ENCODE measurements around the gene MTUS2.

The MTUS2 gene

DNA sequence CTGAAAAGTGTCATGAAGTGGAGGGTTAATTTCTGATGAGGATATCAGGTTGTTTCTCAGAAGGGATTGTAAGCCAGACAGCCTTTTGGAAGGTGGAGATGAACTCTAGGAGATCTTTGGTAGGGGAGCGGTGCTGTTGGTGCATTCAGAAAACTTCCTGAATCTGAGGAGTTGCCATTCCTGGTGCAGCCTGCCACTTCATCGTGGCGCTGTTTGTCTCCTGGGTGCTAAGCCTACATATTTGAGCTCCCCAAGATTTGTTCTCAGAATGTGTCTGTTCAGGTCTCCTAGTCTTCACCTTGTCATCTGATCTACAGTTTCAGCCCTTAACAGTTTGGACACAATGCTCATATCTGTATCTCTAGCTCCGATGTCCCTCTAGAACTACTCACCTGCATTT is 285.6 kb downstream of the MTUS2 start:
- no peaks in the 10 kb centered on the region for H3K9me3 ChIP-seq (replicated peaks; ENCODE audit: insufficient read depth, low read length)
- H3K4me1 ChIP-seq (ENCODE audit: low read length): no peaks in the 10 kb centered on the region
- H3F3A ChIP-seq (ENCODE audit: insufficient read depth, low read length): no peaks in the 10 kb centered on the region
- no peak overlapping the region for H3K27ac ChIP-seq (ENCODE audit: low read length)
- no peak for DNase-seq
- no peaks in the 10 kb centered on the region for H3K9me2 ChIP-seq (replicated peaks; ENCODE audit: insufficient read depth, low read length)
- no peak overlapping the region for H2AFZ ChIP-seq (ENCODE audit: low read length)
- no peaks in the 10 kb centered on the region for H3K36me3 ChIP-seq (replicated peaks; ENCODE audit: insufficient read depth, low read length)
- H3K4me2 ChIP-seq (ENCODE audit: low read depth, low read length): no peak overlapping the region
- H3K9ac ChIP-seq (ENCODE audit: low read length): no peak overlapping the region
- no peak overlapping the region for H3K4me3 ChIP-seq (ENCODE audit: low read length)
- no peaks in the 10 kb centered on the region for H3K27me3 ChIP-seq (replicated peaks; ENCODE audit: insufficient read depth, low read length)
- TF ChIP-seq, protein P1, sequence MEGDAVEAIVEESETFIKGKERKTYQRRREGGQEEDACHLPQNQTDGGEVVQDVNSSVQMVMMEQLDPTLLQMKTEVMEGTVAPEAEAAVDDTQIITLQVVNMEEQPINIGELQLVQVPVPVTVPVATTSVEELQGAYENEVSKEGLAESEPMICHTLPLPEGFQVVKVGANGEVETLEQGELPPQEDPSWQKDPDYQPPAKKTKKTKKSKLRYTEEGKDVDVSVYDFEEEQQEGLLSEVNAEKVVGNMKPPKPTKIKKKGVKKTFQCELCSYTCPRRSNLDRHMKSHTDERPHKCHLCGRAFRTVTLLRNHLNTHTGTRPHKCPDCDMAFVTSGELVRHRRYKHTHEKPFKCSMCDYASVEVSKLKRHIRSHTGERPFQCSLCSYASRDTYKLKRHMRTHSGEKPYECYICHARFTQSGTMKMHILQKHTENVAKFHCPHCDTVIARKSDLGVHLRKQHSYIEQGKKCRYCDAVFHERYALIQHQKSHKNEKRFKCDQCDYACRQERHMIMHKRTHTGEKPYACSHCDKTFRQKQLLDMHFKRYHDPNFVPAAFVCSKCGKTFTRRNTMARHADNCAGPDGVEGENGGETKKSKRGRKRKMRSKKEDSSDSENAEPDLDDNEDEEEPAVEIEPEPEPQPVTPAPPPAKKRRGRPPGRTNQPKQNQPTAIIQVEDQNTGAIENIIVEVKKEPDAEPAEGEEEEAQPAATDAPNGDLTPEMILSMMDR (IDR thresholded peaks at IDR 0.05; ENCODE audit: low read length): no peak
- TF ChIP-seq EZH2phosphoT487 (IDR thresholded peaks at IDR 0.05; ENCODE audit: low read length) (no peak), EZH2 (optimal IDR thresholded peaks at IDR 0.05; ENCODE audit: low read depth, low read length) (no peak)
- no peaks in the 10 kb centered on the region for H4K20me1 ChIP-seq (ENCODE audit: insufficient read depth, low read length)
- H3K79me2 ChIP-seq (ENCODE audit: low read length): no peaks in the 10 kb centered on the region

DNA sequence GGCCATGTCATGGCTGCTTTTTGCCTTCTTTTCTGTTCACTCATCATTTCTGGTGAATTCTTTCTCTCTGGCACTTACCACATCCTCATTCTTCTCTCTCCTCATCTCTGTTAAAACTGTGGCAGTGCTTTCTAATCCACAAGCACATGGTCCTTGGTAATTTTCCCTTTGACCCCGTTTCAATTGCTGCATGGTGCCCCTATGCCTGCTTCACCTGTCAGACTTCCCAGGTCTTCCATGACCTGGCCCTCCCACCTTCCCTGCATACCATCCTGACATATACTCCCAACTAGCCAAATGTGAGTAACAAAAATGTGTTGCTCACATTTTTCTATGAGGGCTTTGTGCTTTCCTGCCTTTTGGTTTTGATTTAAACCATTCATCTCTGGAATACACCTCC is 286.5 kb downstream of the MTUS2 start:
- no peak for DNase-seq
- Histone ChIP-seq H3F3A (ENCODE audit: insufficient read depth, low read length) (no peaks in the 10 kb centered on the region), H4K20me1 (ENCODE audit: insufficient read depth, low read length) (no peaks in the 10 kb centered on the region), H3K27ac (ENCODE audit: low read length) (no peak overlapping the region), H3K4me2 (ENCODE audit: low read depth, low read length) (no peak overlapping the region), H2AFZ (ENCODE audit: low read length) (no peak overlapping the region), H3K9ac (ENCODE audit: low read length) (no peak overlapping the region), H3K36me3 (replicated peaks; ENCODE audit: insufficient read depth, low read length) (no peaks in the 10 kb centered on the region), H3K4me1 (ENCODE audit: low read length) (no peaks in the 10 kb centered on the region), H3K4me3 (ENCODE audit: low read length) (no peak overlapping the region), H3K27me3 (replicated peaks; ENCODE audit: insufficient read depth, low read length) (no peaks in the 10 kb centered on the region), H3K79me2 (ENCODE audit: low read length) (no peaks in the 10 kb centered on the region), H3K9me3 (replicated peaks; ENCODE audit: insufficient read depth, low read length) (no peaks in the 10 kb centered on the region), H3K9me2 (replicated peaks; ENCODE audit: insufficient read depth, low read length) (no peaks in the 10 kb centered on the region)
- no peak for TF ChIP-seq EZH2phosphoT487 (IDR thresholded peaks at IDR 0.05; ENCODE audit: low read length)
- TF ChIP-seq, protein P1 (IDR thresholded peaks at IDR 0.05; ENCODE audit: low read length): no peak
- TF ChIP-seq EZH2 (optimal IDR thresholded peaks at IDR 0.05; ENCODE audit: low read depth, low read length): no peak

DNA sequence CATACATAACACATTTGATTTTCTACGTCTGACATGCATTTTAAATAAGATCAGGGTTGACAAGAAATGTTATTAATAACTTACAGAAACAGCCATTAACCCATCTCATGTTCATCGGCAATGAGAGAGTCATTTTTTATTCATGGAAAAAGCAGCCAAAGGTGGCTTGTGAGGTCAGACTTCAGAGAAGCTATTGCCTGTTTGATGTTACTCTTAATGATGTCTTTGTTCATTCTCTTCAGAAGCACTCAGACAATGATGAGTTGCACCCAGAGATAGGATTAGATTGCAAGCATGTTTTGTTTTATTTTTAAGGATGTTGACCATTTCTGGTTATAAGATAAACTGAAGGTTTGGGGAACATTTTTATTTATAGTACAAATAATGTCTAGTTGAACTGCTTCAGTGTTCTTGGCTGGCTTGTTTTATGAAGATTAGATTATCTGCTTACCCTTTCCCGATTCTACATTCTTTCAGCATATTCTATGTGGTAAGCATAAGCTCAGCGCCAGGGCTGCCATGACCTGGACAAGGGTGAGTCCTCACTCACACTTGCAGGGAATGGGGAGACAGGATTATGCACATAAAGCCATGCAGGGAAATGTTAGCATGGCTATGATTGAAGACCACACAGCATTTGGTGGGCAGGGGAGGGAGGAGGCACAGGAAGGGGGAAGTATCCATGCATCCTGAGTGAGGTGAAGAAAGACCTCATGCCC is 288.1 kb downstream of the MTUS2 start:
- H3K9me3 ChIP-seq (replicated peaks; ENCODE audit: insufficient read depth, low read length): no peaks in the 10 kb centered on the region
- H3K79me2 ChIP-seq (ENCODE audit: low read length): no peaks in the 10 kb centered on the region
- H3K9me2 ChIP-seq (replicated peaks; ENCODE audit: insufficient read depth, low read length): no peaks in the 10 kb centered on the region
- no peaks in the 10 kb centered on the region for H3K36me3 ChIP-seq (replicated peaks; ENCODE audit: insufficient read depth, low read length)
- no peaks in the 10 kb centered on the region for H3F3A ChIP-seq (ENCODE audit: insufficient read depth, low read length)
- H3K27me3 ChIP-seq (replicated peaks; ENCODE audit: insufficient read depth, low read length): no peaks in the 10 kb centered on the region
- H2AFZ ChIP-seq (ENCODE audit: low read length): no peak overlapping the region
- no peak overlapping the region for H3K4me3 ChIP-seq (ENCODE audit: low read length)
- no peak overlapping the region for H3K9ac ChIP-seq (ENCODE audit: low read length)
- H3K27ac ChIP-seq (ENCODE audit: low read length): no peak overlapping the region
- H4K20me1 ChIP-seq (ENCODE audit: insufficient read depth, low read length): no peaks in the 10 kb centered on the region
- H3K4me1 ChIP-seq (ENCODE audit: low read length): no peaks in the 10 kb centered on the region
- DNase-seq: no peak
- TF ChIP-seq EZH2 (optimal IDR thresholded peaks at IDR 0.05; ENCODE audit: low read depth, low read length): no peak
- no peak for TF ChIP-seq EZH2phosphoT487 (IDR thresholded peaks at IDR 0.05; ENCODE audit: low read length)
- TF ChIP-seq, protein P1 (IDR thresholded peaks at IDR 0.05; ENCODE audit: low read length): no peak
- no peak overlapping the region for H3K4me2 ChIP-seq (ENCODE audit: low read depth, low read length)

Measured in MM.1S (cell line).